Measurements from ENCODE around the gene MCU. TPM values are rescaled to one million over a fixed set of nuclear protein-coding genes. Genes with fewer than 3 reads are reported as not detected.
A peak's percentile ranks its signal among the peaks of the same experiment; 100 is the strongest.

MCU gene
- total and polyA plus RNA-seq, 2 of the 8 experiments (the other 6 are each of a cell fraction or from before 2014, with no cell fraction given) = 51.6 to 62.2 TPM

DNA sequence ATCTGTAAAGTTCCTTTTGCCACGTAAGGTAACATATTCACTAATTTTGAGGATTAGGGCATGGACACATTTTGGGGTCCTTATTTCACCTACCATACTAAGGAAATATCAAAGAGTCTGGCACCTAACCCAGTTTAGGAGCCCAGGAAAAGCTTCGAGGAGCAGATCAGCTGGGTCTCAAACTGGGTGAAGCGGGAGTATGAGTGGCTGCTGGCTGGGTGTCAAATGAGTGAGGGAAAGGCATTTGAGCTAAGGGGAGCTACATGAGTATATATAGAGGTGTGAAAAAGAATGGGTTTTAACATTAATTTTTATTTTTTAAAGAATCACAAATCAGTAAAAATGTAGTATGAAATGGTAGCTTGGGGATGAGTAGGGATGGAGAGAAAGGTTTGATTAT, 71.3 kb downstream of the MCU start:
- no peak overlapping the region for H3K4ac ChIP-seq (replicated peaks; ENCODE audit: insufficient read length, low read depth, low read length)
- H3K79me1 ChIP-seq (ENCODE audit: low read depth, low read length) = no peaks in the 10 kb centered on the region; the same call in 1 of the 2 replicates
- ChIA-PET CTCF (ENCODE audit: partially characterized antibody) (interaction anchor here (1.1 to 1.2 kb wide), 2 partner anchors 10 to 23 kb away, joined by 3 read pairs; no protein-coding TSS in a partner anchor), POLR2A (ENCODE audit: partially characterized antibody) (no interaction called here)
- H4K91ac ChIP-seq (replicated peaks; ENCODE audit: insufficient read length, low read length) = no peak overlapping the region
- H2AFZ ChIP-seq (ENCODE audit: low read length) = no peak overlapping the region
- H3K23me2 ChIP-seq (ENCODE audit: low read depth, low read length) = no peaks in the 10 kb centered on the region
- H3K23ac ChIP-seq (ENCODE audit: insufficient read length) = no peak overlapping the region
- FAIRE-seq (no peak), DNase-seq (ENCODE audit: low read depth in 1 of 2, low spot score in 2 of 2) (no peak)
- no peak overlapping the region for H2AK5ac ChIP-seq (ENCODE audit: low read depth, low read length)
- H3K4me2 ChIP-seq (ENCODE audit: insufficient read depth in 1 of 2, low read depth in 2 of 2, low read length in 2 of 2) = no peak overlapping the region
- no peak overlapping the region for H2BK12ac ChIP-seq (ENCODE audit: low read depth, low read length)
- H3K27me3 ChIP-seq (replicated peaks in 1 of 4; ENCODE audit: control insufficient read depth in 3 of 4, extremely low read depth in 1 of 4, insufficient read depth in 3 of 4, low read length in 3 of 4) = no peaks in the 10 kb centered on the region
- H3K9me3 ChIP-seq (ENCODE audit: insufficient read depth in 2 of 2, low read depth in 1 of 2, low read length in 1 of 2) = no peaks in the 10 kb centered on the region
- peak overlapping the region; percentile 62; the same call in 1 of the 2 replicates for H4K8ac ChIP-seq (ENCODE audit: extremely low read depth, insufficient read depth, low read length)
- no peak overlapping the region for H4K5ac ChIP-seq (ENCODE audit: insufficient read length, low read depth, low read length)
- no peaks in the 10 kb centered on the region for H4K20me1 ChIP-seq (replicated peaks in 1 of 2; ENCODE audit: control insufficient read depth in 1 of 2, insufficient read depth in 2 of 2, low read length in 2 of 2)
- H3K36me3 ChIP-seq (ENCODE audit: control insufficient read depth in 2 of 4, insufficient read depth in 4 of 4, low read length in 3 of 4) = no peaks in the 10 kb centered on the region
- WGBS, 2 experiments (ENCODE audit: extremely low coverage in 1 of 2, insufficient coverage in 1 of 2, insufficient read length in 1 of 2, insufficient replicate concordance in 2 of 2, low coverage in 1 of 2, low lambda C conversion rate in 2 of 2, missing lambda C conversion rate in 1 of 2) = 90% methylated on average over 3 of the region's 3 CpGs; no CpG with 5 or more reads in 1 of the 2 experiments
- no peak overlapping the region for H3K4me3 ChIP-seq (ENCODE audit: extremely low read depth in 1 of 4, insufficient read depth in 2 of 4, low read depth in 3 of 4, low read length in 4 of 4)
- H3K18ac ChIP-seq (ENCODE audit: extremely low read depth, low read length) = no peak overlapping the region
- H3K9ac ChIP-seq (replicated peaks in 1 of 4; ENCODE audit: extremely low read depth in 1 of 4, low read depth in 3 of 4, low read length in 3 of 4) = no peak overlapping the region
- H3K14ac ChIP-seq (ENCODE audit: insufficient read length) = no peak overlapping the region
- H2BK15ac ChIP-seq (ENCODE audit: low read length) = no peak overlapping the region
- H2BK20ac ChIP-seq (ENCODE audit: low read length) = no peak overlapping the region
- peaks cover 3 to 11% (median 8%) of the 10 kb centered on the region in 4 experiments; a peak in 5 of 7 replicates for H3K4me1 ChIP-seq (replicated peaks in 1 of 4; ENCODE audit: control insufficient read depth in 3 of 4, insufficient read depth in 4 of 4, low read length in 3 of 4)
- no peak overlapping the region for H2BK120ac ChIP-seq (replicated peaks; ENCODE audit: low read depth, low read length)
- no peak overlapping the region for H3K56ac ChIP-seq (replicated peaks; ENCODE audit: insufficient read length, low read depth, low read length)
- no peak overlapping the region for H3K27ac ChIP-seq (ENCODE audit: low read depth, low read length)
- no peak overlapping the region for H2BK5ac ChIP-seq (ENCODE audit: low read depth, low read length)
- H3K79me2 ChIP-seq (ENCODE audit: control insufficient read depth in 1 of 2, insufficient read depth in 2 of 2, low read length in 2 of 2) = peaks cover 0 to 80% of the 10 kb centered on the region in 2 experiments; a peak in 2 of 4 replicates
- TF ChIP-seq TCF12 (IDR thresholded peaks at IDR 0.05; ENCODE audit: low read depth, low read length) = no peak
- no peak for TF ChIP-seq CHD2 (IDR thresholded peaks at IDR 0.05; ENCODE audit: low read length)
- no peak for TF ChIP-seq POU5F1 (IDR thresholded peaks at IDR 0.05; ENCODE audit: low read depth, low read length)
- TF ChIP-seq CTBP2 (IDR thresholded peaks at IDR 0.05; ENCODE audit: borderline replicate concordance, insufficient read depth, insufficient read length, low read length) = no peak
- TF ChIP-seq BACH1 (IDR thresholded peaks at IDR 0.05; ENCODE audit: low read length) = no peak
- no peak for TF ChIP-seq SAP30 (IDR thresholded peaks at IDR 0.05; ENCODE audit: insufficient read depth, insufficient replicate concordance, low read length)
- TF ChIP-seq FOSL1 (IDR thresholded peaks at IDR 0.05; ENCODE audit: insufficient read depth, low read depth, low read length) = no peak
- TF ChIP-seq TBP (IDR thresholded peaks at IDR 0.05; ENCODE audit: low read depth, low read length) = no peak
- TF ChIP-seq NRF1 (IDR thresholded peaks at IDR 0.05; ENCODE audit: low read depth, low read length) = no peak
- TF ChIP-seq BRCA1 (IDR thresholded peaks at IDR 0.05; ENCODE audit: low read depth, low read length) = no peak
- TF ChIP-seq BCL11A (IDR thresholded peaks at IDR 0.05; ENCODE audit: low read depth in 2 of 2, low read length in 2 of 2) = no peak
- TF ChIP-seq TEAD4 (IDR thresholded peaks at IDR 0.05; ENCODE audit: low read depth, low read length) = no peak
- no peak for TF ChIP-seq SIX5 (IDR thresholded peaks at IDR 0.05; ENCODE audit: low read depth, low read length)
- TF ChIP-seq JUND (IDR thresholded peaks at IDR 0.05; ENCODE audit: low read length) = no peak
- TF ChIP-seq CREB1 (IDR thresholded peaks at IDR 0.05) = no peak
- no peak for TF ChIP-seq CEBPB (IDR thresholded peaks at IDR 0.05; ENCODE audit: low read depth, low read length)
